Jurkat, Clone E6-1 (cell line): Measurements from ENCODE around the gene FIZ1.

Experiments used
- DNase-seq: peaks from one replicate; pipeline ENCODE4 v3.0.0-alpha.2; 2011; ENCODE audit warnings: low read depth, low spot score
- H3K4me3 ChIP-seq: 2 replicates; pipeline ENCODE4 v1.5.1; 2011; ENCODE audit warnings: mild to moderate bottlenecking, low read length, control low read depth, moderate library complexity

FIZ1 gene

DNA sequence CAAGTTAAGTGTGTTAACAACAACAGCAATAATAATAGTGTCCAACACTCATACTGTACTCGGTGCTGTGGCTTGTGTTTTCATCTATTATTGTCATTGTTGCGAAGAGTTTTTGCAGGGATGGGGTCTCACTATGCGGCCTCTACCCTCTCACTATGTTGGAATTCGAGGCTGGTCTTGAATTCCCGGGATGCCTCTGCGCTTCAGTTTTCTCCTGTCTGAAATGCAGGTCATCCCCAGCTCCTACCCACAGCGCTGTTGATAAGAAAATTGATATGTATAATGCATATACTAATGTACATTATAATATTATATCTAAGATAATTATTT is 49.0 kb downstream of the FIZ1 start:
- H3K4me3 ChIP-seq, result no peak overlapping the region
- DNase-seq, result no peak

DNA sequence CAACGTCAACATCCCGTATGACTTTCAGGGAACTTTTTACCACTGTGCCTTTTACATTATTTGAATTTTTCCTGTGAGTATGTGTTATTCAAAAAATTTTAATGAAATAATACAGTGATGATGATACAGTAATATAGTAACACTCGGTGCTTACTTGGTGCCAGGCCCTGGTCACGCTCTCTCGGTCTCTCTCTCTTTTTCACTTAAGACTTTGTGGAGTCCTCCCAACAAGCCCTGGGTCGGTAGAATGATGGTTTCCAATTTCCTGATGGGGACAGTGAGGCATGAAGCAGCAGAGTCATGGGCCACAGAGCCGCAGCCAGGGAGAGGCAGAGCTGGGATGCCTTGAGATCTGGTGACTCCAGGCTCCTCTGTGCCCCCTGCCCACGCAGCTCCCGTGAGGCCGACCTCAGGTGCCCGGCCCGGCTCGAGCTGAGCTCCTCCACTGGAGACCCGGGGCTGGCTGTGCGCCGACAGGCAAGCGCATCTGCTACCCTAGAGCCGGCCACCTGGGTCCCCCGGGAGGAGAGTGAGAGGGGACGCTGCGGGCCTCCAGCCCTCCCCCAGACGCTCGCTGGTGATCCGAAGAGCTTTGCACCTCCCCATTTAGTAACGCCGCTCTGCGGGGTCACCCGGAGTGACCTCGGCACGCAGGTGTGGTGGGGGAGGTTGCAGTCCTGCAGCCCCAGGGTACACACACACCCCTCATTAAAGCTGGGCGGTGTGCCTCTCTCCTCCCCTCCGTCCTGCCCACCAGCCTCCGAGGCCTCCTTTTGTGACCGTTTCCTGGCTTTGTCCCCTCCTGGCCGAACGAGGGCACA is 49.6 kb downstream of the FIZ1 start:
- no peak for DNase-seq
- H3K4me3 ChIP-seq, result no peak overlapping the region

GRCh38 chr19:55546822-55547614 is 52.3 kb downstream of the FIZ1 start:
- DNase-seq, result no peak
- H3K4me3 ChIP-seq, result no peak overlapping the region

- no peak for DNase-seq
- H3K4me3 ChIP-seq, result no peak overlapping the region
These were observed 53.3 kb downstream of the FIZ1 start for GRCh38 chr19:55546011-55546410.

GRCh38 chr19:55545443-55545842 is 53.9 kb downstream of the FIZ1 start, which contains the start of gene SBK3:
SBK3 (minus strand) TSS chr19:55545543; CDS start chr19:55545543, 0 bp downstream.
- no peak for DNase-seq

DNA sequence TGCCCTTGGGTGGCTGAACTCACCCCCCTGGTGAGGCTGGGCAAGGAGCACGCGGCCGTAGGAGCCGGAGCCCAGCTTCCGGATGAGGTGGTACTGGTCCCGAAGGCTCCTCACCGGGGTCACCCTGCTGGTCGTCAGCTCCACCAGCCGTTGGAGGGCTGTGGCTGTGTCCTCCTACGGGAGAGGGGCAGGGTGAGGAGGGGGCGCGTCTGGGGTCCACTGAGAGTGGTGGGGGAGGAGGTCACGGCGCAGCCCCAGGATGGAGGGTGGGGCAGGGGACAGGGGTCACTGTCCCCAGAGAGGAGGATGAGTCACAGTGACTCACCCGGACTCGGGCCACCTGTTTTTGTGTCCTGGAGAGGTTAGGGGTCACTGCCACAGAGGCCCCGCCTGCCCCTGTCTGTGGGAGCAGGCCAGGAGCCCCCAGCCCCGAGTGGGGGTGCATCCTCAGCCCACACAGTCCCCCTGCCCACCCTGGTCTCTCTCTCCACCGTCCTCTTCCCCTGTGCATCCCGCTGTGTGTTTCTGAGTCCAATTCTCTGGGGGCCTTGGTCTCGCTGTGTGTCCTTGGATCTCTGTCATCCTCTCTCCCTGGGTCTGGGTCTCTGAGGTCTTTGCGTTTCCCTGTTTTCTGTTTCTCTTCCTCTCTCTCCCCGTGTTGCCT is 54.4 kb downstream of the FIZ1 start:
- H3K4me3 ChIP-seq, result no peak overlapping the region
- DNase-seq, result no peak

More at GRCh38 chr19:55545443-55545842, 53.9 kb downstream of the FIZ1 start, which contains the start of gene SBK3:
- H3K4me3 ChIP-seq, result no peak within 1 kb of the TSS

GRCh38 chr19:55544014-55544413 is 55.3 kb downstream of the FIZ1 start:
- no peak overlapping the region for H3K4me3 ChIP-seq
- DNase-seq, result no peak

DNA sequence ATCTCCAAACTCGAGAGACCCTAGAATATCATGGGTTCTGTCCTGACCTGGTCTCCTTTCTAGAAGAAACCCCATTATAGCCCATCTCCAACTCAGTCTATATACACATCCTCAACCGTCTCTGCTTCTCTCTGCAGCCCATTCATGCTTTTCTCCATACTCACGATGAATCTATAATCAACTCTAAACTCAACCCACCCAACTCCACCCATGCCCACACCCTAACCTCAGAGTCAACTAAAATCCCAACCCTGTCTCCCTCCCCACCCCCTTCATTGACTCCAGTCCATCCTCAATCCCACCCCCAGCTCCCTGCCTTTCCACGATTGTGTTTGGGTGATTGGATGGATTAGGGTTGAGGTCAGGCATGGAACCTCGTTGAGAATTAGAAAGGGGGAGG is 55.8 kb downstream of the FIZ1 start:
- H3K4me3 ChIP-seq, result no peak overlapping the region
- no peak for DNase-seq

DNA sequence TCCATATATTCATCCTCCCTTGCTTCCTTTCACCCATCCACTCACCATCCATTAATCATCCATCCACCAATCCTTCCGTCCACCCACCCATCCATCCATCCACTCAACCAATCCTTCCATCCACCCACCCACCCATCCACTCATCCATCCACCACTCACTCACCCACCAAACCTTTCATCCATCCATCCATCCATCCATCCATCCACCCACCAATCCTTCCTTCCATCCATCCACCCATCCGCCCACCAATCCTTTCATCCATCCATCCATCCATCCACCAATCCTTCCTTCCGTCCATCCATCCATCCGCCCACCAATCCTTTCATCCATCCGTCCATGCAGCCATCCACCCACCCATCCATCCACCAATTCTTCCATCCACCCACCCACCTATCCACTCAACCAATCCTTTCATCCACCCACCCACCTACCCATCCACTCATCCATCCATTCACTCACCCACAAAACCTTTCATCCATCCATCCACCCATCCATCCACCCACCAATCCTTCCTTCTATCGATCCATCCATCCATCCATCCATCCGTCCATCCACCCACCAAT is 56.9 kb downstream of the FIZ1 start:
- no peak for DNase-seq
- no peak overlapping the region for H3K4me3 ChIP-seq
